ENCODE data around the gene ATP6V0A1.

ATP6V0A1 gene

GRCh38 chr17:42513686-42514085 is 55.0 kb downstream of the ATP6V0A1 start:
- TF ChIP-seq POLR2A (IDR thresholded peaks at IDR 0.05; ENCODE audit: extremely low read depth, insufficient read length), result no peak
- TF ChIP-seq, protein P1, sequence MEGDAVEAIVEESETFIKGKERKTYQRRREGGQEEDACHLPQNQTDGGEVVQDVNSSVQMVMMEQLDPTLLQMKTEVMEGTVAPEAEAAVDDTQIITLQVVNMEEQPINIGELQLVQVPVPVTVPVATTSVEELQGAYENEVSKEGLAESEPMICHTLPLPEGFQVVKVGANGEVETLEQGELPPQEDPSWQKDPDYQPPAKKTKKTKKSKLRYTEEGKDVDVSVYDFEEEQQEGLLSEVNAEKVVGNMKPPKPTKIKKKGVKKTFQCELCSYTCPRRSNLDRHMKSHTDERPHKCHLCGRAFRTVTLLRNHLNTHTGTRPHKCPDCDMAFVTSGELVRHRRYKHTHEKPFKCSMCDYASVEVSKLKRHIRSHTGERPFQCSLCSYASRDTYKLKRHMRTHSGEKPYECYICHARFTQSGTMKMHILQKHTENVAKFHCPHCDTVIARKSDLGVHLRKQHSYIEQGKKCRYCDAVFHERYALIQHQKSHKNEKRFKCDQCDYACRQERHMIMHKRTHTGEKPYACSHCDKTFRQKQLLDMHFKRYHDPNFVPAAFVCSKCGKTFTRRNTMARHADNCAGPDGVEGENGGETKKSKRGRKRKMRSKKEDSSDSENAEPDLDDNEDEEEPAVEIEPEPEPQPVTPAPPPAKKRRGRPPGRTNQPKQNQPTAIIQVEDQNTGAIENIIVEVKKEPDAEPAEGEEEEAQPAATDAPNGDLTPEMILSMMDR (IDR thresholded peaks at IDR 0.05; ENCODE audit: low read depth, low read length), result no peak
- TF ChIP-seq MAX (IDR thresholded peaks at IDR 0.05; ENCODE audit: low read depth, low read length), result no peak
- TF ChIP-seq MYC (IDR thresholded peaks at IDR 0.05; ENCODE audit: low read depth, low read length), result no peak
- DNase-seq (ENCODE audit: low read depth), result no peak
- H3K4me3 ChIP-seq (ENCODE audit: low read depth, low read length), result no peak overlapping the region

DNA sequence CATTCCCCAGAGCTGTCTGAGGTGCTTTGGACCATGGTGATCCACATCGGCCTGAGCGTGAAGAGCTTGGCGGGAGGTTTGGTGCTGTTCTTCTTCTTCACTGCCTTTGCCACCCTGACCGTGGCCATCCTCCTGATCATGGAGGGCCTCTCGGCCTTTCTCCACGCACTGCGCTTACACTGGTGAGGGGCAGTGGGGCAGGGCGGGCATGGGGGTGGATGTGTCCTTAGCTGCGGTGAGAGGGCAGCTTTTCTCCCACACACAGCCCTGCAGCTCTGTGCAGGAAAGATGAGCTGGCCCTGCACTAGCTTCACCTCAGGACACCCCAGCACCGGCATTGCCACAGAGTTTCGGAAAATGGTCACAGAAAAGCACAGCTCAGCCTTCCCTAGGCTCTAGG is 55.6 kb downstream of the ATP6V0A1 start:
- no peak overlapping the region for H3K4me3 ChIP-seq (ENCODE audit: low read depth, low read length)
- no peak for DNase-seq (ENCODE audit: low read depth)
- no peak for TF ChIP-seq MAX (IDR thresholded peaks at IDR 0.05; ENCODE audit: low read depth, low read length)
- TF ChIP-seq, protein P1 (IDR thresholded peaks at IDR 0.05; ENCODE audit: low read depth, low read length), result no peak

GRCh38 chr17:42514867-42515266 is 56.2 kb downstream of the ATP6V0A1 start:
- DNase-seq (ENCODE audit: low read depth), result no peak
- no peak for TF ChIP-seq MAX (IDR thresholded peaks at IDR 0.05; ENCODE audit: low read depth, low read length)
- TF ChIP-seq, protein P1 (IDR thresholded peaks at IDR 0.05; ENCODE audit: low read depth, low read length), result no peak
- TF ChIP-seq POLR2A (IDR thresholded peaks at IDR 0.05; ENCODE audit: extremely low read depth, insufficient read length), result no peak
- TF ChIP-seq MYC (IDR thresholded peaks at IDR 0.05; ENCODE audit: low read depth, low read length), result no peak
- H3K4me3 ChIP-seq (ENCODE audit: low read depth, low read length), result no peak overlapping the region

DNA sequence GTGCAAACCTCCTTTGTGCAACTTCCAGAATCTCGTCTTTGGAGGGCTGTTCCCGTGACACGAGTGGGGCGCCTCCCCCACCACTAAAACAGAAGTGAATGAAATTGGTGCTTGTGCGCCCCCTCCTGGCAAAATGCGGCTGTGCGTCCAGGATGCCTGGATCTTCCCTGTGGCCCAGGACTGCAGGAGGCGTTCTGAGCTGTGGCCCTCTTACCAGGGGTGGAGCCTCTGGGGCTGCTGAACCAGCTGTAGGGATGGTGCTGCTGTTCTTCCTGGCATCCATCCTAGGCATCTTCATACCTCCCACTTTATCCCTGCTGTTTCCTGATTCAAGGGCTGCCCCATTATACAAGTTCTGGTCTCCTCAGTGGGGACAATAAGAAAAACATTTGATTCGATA is 58.8 kb downstream of the ATP6V0A1 start:
- DNase-seq (ENCODE audit: low read depth), result peak; percentile 70
- TF ChIP-seq, protein P1 (IDR thresholded peaks at IDR 0.05; ENCODE audit: low read depth, low read length), result peak; percentile 90
- no peak for TF ChIP-seq MYC (IDR thresholded peaks at IDR 0.05; ENCODE audit: low read depth, low read length)
- no peak for TF ChIP-seq POLR2A (IDR thresholded peaks at IDR 0.05; ENCODE audit: extremely low read depth, insufficient read length)
- TF ChIP-seq MAX (IDR thresholded peaks at IDR 0.05; ENCODE audit: low read depth, low read length), result peak; percentile 60; the same call in 1 of the 2 replicates
- H3K4me3 ChIP-seq (ENCODE audit: low read depth, low read length), result no peak overlapping the region

GRCh38 chr17:42518046-42518754 is 59.5 kb downstream of the ATP6V0A1 start:
- no peak overlapping the region for H3K4me3 ChIP-seq (ENCODE audit: low read depth, low read length)
- DNase-seq (ENCODE audit: low read depth), result peak; percentile 29
- TF ChIP-seq POLR2A (IDR thresholded peaks at IDR 0.05; ENCODE audit: extremely low read depth, insufficient read length), result no peak
- TF ChIP-seq, protein P1 (IDR thresholded peaks at IDR 0.05; ENCODE audit: low read depth, low read length), result no peak
- no peak for TF ChIP-seq MAX (IDR thresholded peaks at IDR 0.05; ENCODE audit: low read depth, low read length)
- TF ChIP-seq MYC (IDR thresholded peaks at IDR 0.05; ENCODE audit: low read depth, low read length), result no peak

Data from NB4 (cell line).